Skin epidermis (tissue), 12 donors: Measurements from ENCODE around the gene ALOX15B.
"Not testable (repeated sequence)": the region's sequence is repeated elsewhere in the genome, so short reads cannot be mapped to it uniquely, and the experiment has no call there.

Source experiments
- H3K27ac ChIP-seq, 21 experiments: fragments of 200-600 bp; sonication (generic) in 11 of 21; one replicate each; pipeline ENCODE4 v1.5.0; 2020; ENCODE audit warnings: mild to moderate bottlenecking in 3 of 21, inconsistent platforms in 2 of 21, moderate library complexity in 2 of 21
- H3K4me3 ChIP-seq, 7 experiments: fragments of 200-600 bp; sonication (generic) in 2 of 7; one replicate each; pipeline ENCODE4 v1.5.0; 2020; ENCODE audit warnings: inconsistent platforms in 2 of 7, mild to moderate bottlenecking in 2 of 7, moderate library complexity in 1 of 7

Gene ALOX15B

GRCh38 chr17:8012996-8013640 is 25.7 kb upstream of the ALOX15B start:
- H3K4me3 ChIP-seq, result no peak overlapping the region
- no peak overlapping the region for H3K27ac ChIP-seq

GRCh38 chr17:8013731-8014557 is 24.9 kb upstream of the ALOX15B start:
- Histone ChIP-seq H3K27ac (no peak overlapping the region), H3K4me3 (no peak overlapping the region)

GRCh38 chr17:8014558-8014850 is 24.4 kb upstream of the ALOX15B start:
- no peak overlapping the region for H3K4me3 ChIP-seq
- H3K27ac ChIP-seq, result no peak overlapping the region

DNA sequence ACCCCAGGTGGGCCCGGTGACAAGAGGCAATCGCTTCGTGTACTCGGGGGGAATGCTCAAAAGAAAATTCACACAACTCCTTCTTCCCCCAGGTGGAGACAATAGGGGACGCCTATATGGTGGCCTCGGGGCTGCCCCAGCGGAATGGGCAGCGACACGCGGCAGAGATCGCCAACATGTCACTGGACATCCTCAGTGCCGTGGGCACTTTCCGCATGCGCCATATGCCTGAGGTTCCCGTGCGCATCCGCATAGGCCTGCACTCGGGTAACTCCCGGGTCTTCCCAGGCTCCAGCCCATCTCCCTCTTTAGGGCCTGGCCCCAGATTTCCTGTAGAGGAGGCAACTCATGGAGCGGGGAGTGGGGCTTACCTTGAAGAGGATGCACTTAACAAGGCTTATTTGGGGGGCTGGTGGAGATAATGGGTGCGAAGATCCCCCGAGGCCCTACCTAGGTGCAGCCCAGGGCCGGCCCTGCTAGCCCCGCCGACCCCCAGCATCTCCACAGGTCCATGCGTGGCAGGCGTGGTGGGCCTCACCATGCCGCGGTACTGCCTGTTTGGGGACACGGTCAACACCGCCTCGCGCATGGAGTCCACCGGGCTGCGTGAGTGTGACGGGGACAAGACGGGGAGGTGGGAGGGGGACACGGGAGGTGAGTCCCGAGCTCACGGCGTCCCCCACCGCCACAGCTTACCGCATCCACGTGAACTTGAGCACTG is 23.5 kb upstream of the ALOX15B start:
- peak overlapping the region in 3 of 7 experiments; percentile 27 to 47 (median 34) for H3K4me3 ChIP-seq

DNA sequence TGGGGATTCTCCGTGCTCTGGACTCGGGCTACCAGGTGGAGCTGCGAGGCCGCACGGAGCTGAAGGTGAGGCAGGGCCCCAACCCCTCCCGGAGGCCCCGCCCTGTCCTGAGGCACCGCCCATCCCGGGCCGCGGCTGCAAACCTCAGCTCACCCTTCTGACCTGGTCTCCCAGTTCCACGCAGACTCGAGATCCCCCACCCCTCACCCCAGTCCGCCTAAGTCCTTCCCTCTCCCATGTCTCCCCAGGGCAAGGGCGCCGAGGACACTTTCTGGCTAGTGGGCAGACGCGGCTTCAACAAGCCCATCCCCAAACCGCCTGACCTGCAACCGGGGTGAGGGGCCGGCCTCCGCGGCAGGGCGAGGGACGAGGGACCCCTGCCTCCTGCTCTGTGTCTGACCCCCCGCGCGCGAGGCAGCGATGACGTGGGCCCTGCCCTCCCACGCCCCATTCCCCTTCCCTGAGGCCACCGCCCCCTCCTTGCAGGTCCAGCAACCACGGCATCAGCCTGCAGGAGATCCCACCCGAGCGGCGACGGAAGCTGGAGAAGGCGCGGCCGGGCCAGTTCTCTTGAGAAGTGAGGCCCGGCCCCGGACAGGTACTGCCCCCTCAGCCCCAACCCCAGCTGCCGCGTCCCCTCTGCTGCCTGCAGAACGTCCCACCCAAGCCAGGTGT is 22.8 kb upstream of the ALOX15B start:
- peak overlapping the region in 11 of 21 experiments; percentile 14 to 63 (median 34) for H3K27ac ChIP-seq
- H3K4me3 ChIP-seq, result peak overlapping the region; percentile 14 to 47 (median 32)

More for the DNA sequence above, 23.5 kb upstream of the ALOX15B start:
- H3K27ac ChIP-seq, result no peak overlapping the region

DNA sequence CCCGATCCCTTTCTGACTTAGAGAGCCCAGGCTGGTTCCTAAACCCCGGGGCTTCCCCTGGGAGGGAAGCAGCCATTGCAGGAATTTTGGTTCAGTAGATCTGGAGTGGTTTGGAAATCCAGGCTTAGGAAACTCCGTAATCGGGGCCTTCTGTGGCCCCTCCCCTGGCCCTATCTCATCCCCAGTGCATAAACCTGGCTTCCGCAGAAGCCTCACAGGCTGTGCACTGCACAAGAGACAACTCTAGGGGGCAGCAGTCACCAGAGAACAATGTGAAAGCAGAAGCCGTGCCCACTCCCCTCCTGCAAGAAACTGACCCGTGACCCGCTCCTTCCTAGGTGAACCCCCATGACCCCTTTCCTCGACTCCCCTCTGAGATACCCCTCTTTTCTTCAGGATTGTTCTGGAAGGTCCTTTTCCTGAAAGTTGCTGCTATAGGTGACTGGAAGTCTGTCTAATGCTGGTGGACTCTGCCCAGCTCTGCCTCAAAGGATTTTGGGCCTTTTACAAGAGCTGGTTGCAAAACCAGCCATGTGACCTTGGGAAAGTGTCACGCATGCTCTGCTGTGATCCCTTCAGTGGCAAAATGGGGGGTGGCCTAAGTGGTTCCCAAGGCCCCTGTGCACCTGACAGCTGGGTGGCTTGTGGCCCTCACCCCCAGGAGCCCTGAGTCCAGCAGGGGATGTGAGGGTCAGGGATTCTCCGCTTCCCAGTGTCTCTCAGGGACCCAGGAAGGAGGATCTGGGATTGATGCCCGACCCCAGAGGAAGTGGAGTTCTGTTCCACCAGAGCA is 22.0 kb upstream of the ALOX15B start:
- Histone ChIP-seq H3K27ac (peak overlapping the region in 11 of 21 experiments; percentile 20 to 63 (median 34)), H3K4me3 (peak overlapping the region; percentile 14 to 47 (median 32))

DNA sequence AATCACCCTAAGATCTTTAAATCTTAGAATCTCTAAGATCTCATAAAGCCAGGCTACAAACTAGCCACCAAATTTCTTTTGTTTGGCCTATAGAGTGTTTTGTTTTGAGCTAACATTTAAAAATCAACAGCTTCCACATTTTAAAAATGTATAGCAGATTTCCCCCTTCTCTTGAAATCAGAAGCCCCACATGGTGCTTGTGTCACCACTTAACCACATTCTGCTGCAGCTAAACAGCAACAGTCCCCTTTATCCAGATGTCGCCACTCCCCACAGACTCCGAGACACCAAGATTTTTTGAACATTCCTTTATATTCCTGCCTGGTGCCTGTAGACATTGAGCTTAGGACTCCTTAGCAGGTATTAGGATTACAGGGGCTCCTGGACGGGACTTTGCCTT is 20.4 kb upstream of the ALOX15B start:
- peak overlapping the region in 12 of 21 experiments; percentile 0 to 55 (median 30) for H3K27ac ChIP-seq
- H3K4me3 ChIP-seq, result no peak overlapping the region

DNA sequence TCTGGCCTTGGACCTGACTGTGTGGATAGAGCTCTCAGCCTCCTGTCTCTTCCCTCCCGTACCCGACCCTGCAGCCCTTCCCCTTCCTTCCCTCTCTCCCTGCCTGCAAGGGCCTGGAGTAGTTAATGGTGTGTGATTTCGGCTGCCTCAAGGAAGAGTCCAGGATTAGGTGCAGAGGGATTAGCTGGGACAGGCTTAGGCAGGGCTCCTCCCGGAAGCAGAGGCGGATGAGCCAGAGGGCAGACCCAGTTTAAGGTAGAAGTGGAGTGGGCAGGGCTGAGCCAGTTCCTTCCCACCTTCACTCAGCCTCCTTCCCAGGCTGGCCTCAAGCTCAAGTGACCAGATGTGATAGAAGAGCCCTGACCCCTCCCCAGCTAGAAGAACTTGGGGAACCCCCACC is 19.7 kb upstream of the ALOX15B start:
- Histone ChIP-seq H3K27ac (peak overlapping the region in 12 of 21 experiments; percentile 1 to 56 (median 42)), H3K4me3 (no peak overlapping the region)

- H3K27ac ChIP-seq, result peak overlapping the region in 10 of 21 experiments; percentile 1 to 56 (median 42)
- H3K4me3 ChIP-seq, result no peak overlapping the region
These were observed 18.9 kb upstream of the ALOX15B start for GRCh38 chr17:8019665-8020650.

GRCh38 chr17:8020776-8021564 is 17.9 kb upstream of the ALOX15B start:
- H3K4me3 ChIP-seq, result no peak overlapping the region
- no peak overlapping the region for H3K27ac ChIP-seq

DNA sequence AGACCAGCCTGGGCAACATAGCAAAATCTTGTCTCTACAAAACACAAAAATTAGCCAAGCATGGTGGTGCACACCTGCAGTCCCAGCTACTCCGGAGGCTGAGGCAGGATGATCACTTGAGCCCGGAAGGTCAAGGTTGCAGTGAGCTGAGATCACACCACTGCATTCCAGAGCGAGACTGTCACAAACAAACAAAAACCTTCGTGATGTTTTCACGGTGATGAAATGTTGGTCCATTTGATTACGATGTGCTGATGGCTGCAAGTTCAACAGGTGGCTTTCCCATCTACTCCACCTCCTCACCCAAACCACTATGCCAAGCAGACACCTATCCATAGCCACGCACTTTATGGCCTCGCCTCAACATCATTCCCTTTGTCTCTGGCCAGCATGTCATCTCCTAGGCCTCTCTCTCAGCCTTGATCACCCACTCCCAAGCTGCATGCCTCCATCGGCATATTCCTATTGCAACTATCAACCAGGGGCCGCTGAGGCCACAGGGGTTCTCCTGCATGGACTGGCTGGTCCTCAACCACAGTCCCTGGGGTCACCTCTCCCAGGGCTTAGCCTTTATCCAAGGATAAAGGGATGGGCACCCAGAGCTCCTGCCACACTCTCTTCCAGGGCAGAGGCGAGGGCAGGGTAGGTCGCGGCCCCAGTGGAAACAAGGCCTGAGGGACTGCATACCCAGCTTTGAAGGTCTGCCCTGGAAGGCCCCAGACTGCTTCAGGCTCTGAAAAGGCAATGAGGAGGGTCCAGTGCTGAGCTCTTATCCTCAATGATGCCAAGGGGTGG is 17.1 kb upstream of the ALOX15B start:
- Histone ChIP-seq H3K4me3 (no peak overlapping the region), H3K27ac (no peak overlapping the region)

- Histone ChIP-seq H3K27ac (no peak overlapping the region), H3K4me3 (no peak overlapping the region)
These were observed 16.4 kb upstream of the ALOX15B start for GRCh38 chr17:8022360-8023003.

- H3K4me3 ChIP-seq, H3K27ac ChIP-seq: not testable (repeated sequence)
These were observed 14.7 kb upstream of the ALOX15B start for GRCh38 chr17:8024161-8024560.

GRCh38 chr17:8025176-8025911 is 13.5 kb upstream of the ALOX15B start:
- no peak overlapping the region for H3K27ac ChIP-seq
- H3K4me3 ChIP-seq, result no peak overlapping the region

GRCh38 chr17:8029121-8029520 is 9.7 kb upstream of the ALOX15B start:
- Histone ChIP-seq H3K4me3 (no peak overlapping the region), H3K27ac (no peak overlapping the region)
